GM12878 (cell line): ENCODE measurements around the gene MSMB. TPM values are rescaled to one million over a fixed set of nuclear protein-coding genes. Genes with fewer than 3 reads are reported as not detected.

Experiments used
- ATAC-seq: fragments of 200-7000 bp; cut with Tn5 transposase; 3 replicates; pipeline ENCODE4 v1.9.1; 2020; ENCODE audit warnings: mild to moderate bottlenecking, moderate library complexity
- BruUV-seq: library from RNA; stranded (reverse); fragments of 400-500 nt; replicated peaks from 2 replicates; lab custom pipeline; 2021; lab: Mats Ljungman, UMichigan
- CTCF ChIA-PET: fragments of 300-600 bp; sonication (Branson Sonifier 250); formaldehyde crosslinking; extraction: SDS; loops from one replicate; lab custom pipeline; 2021; ENCODE audit warnings: inconsistent platforms; lab: Yijun Ruan, JAX
- POLR2A ChIA-PET: fragments of 350-600 bp; formaldehyde crosslinking; extraction: SDS; loops from one replicate; lab custom pipeline; 2021; ENCODE audit warnings: inconsistent platforms; lab: Charles Lee
- RAD21 ChIA-PET: fragments of 300-600 bp; sonication (Branson Sonifier 250); formaldehyde crosslinking; loops from one replicate; lab custom pipeline; 2023; ENCODE audit warnings: antibody characterized with exemption; ENCODE audit not compliant: unreplicated experiment; lab: Charles Lee
- SMC1A ChIA-PET: fragments of 300-600 bp; sonication (Branson Sonifier 250); formaldehyde crosslinking; loops from one replicate; lab custom pipeline; 2023; ENCODE audit not compliant: unreplicated experiment, uncharacterized antibody; lab: Charles Lee
- DNase-seq: peaks from one replicate; pipeline ENCODE4 v3.0.0-alpha.2; 2011; ENCODE audit warnings: low read depth, low spot score
- FAIRE-seq: peaks from 3 replicates; lab custom pipeline; 2011; peaks lifted over from hg19 to GRCh38; lab: Jason Lieb, UNC
- H2AFZ ChIP-seq: 2 replicates; pipeline ENCODE4 v1.6.0; 2011; ENCODE audit warnings: low read depth, low read length, control low read depth; ENCODE audit not compliant: control insufficient read depth
- H3K27ac ChIP-seq: 2 replicates; pipeline ENCODE4 v1.5.1; 2011; ENCODE audit warnings: control low read depth; ENCODE audit not compliant: control insufficient read depth, insufficient read depth
- H3K27me3 ChIP-seq, 2 experiments: replicated peaks in 1 of 2; 2 replicates each; pipeline versions ENCODE4 v1.6.0 to v1.6.1; 2011; ENCODE audit warnings: low read length in 1 of 2; ENCODE audit not compliant: control insufficient read depth in 2 of 2, insufficient read depth in 2 of 2
- H3K36me3 ChIP-seq, 2 experiments: 2 replicates each; pipeline ENCODE4 v1.5.1; 2011; ENCODE audit warnings: low read length in 1 of 2; ENCODE audit not compliant: control insufficient read depth in 2 of 2, insufficient read depth in 2 of 2
- H3K4me1 ChIP-seq: 2 replicates; pipeline ENCODE4 v1.6.1; 2011; ENCODE audit warnings: mild to moderate bottlenecking, low read length, moderate library complexity, mixed read lengths; ENCODE audit not compliant: control insufficient read depth, insufficient read depth
- H3K4me2 ChIP-seq: 2 replicates; pipeline ENCODE4 v1.6.0; 2011; ENCODE audit warnings: control low read depth; ENCODE audit not compliant: control insufficient read depth, insufficient read depth
- H3K4me3 ChIP-seq: fragments of 200-600 bp; sonication (generic); 2 replicates; pipeline ENCODE4 v1.5.1; 2016
- H3K79me2 ChIP-seq: 2 replicates; pipeline ENCODE4 v1.6.0; 2011; ENCODE audit warnings: low read length; ENCODE audit not compliant: control insufficient read depth, insufficient read depth
- H3K9ac ChIP-seq: 2 replicates; pipeline ENCODE4 v1.8.0; 2011; ENCODE audit warnings: low read length, control low read depth, mixed read lengths; ENCODE audit not compliant: control insufficient read depth, insufficient read depth
- H3K9me3 ChIP-seq: replicated peaks from 3 replicates; pipeline ENCODE4 v1.5.1; 2011; ENCODE audit warnings: mild to moderate bottlenecking, low read length; ENCODE audit not compliant: control insufficient read depth, insufficient read depth
- H4K20me1 ChIP-seq: 2 replicates; pipeline ENCODE4 v1.6.0; 2011; ENCODE audit not compliant: control insufficient read depth, insufficient read depth
- BCL3 ChIP-seq: IDR thresholded peaks from 2 replicates; pipeline ENCODE4 v1.6.1; 2011; ENCODE audit warnings: borderline replicate concordance, low read depth, mild to moderate bottlenecking, moderate library complexity, low read length; ENCODE audit not compliant: insufficient read depth, poor library complexity, severe bottlenecking
- CBFB ChIP-seq: IDR thresholded peaks from 2 replicates; pipeline ENCODE4 v1.6.1; 2016; ENCODE audit warnings: antibody characterized with exemption, low read depth
- KDM1A ChIP-seq: fragments of 200-600 bp; sonication (generic); IDR thresholded peaks from 2 replicates; pipeline ENCODE4 v1.6.1; 2016; ENCODE audit warnings: borderline replicate concordance
- MTA2 ChIP-seq: fragments of 450-650 bp; IDR thresholded peaks from 2 replicates; pipeline ENCODE4 v1.6.1; 2016; ENCODE audit warnings: low read depth, mild to moderate bottlenecking, moderate library complexity
- RCOR1 ChIP-seq: conservative IDR thresholded peaks from 2 replicates; pipeline ENCODE4 v1.6.1; 2012; ENCODE audit warnings: low read depth, low read length, improper control_type of control experiment
- SPI1 ChIP-seq: IDR thresholded peaks from 2 replicates; pipeline ENCODE4 v1.6.1; 2011; ENCODE audit warnings: low read depth, mild to moderate bottlenecking, low read length, moderate library complexity, borderline replicate concordance; ENCODE audit not compliant: insufficient read depth
- WGBS: methylation state at CpG from one replicate; pipeline ENCODE4 v1.1.6; 2016; ENCODE audit warnings: low lambda C conversion rate; ENCODE audit not compliant: insufficient replicate concordance, insufficient coverage; ENCODE audit errors: missing lambda C conversion rate; 5-methylcytosine and 5-hydroxymethylcytosine counted together
- in situ Hi-C: fragments of 300-500 bp; cut with MboI; formaldehyde crosslinking; loops from 9 replicates; pipeline ENCODE4 v1.14.3; 2018; ENCODE audit warnings: mixed read lengths
- intact Hi-C: fragments of 100-400 bp; cut with micrococcal nuclease; formaldehyde crosslinking; loops from one replicate; pipeline ENCODE4 v1.14.2; 2022; ENCODE audit not compliant: unreplicated experiment
- polyA plus RNA-seq, 11 experiments: library from polyadenylated mRNA; depleted of rRNA in 4 of 11; unstranded in 6 of 11; stranded (reverse) in 5 of 11; fragments of >200 nt; fragmentation: Nextera tagmentation in 4 of 11; fragmentation: Illumina TruSeq in 1 of 11; extraction: Ambion mirVana in 4 of 11; extraction: Trizol in 1 of 11; gene quantifications; 1 replicate in 1 of 11; 2 replicates in 10 of 11; pipeline versions ENCODE4 v1.2.1 to v1.2.3, GENCODE V29; 2011 to 2016; ENCODE audit warnings: inconsistent platforms in 2 of 11, missing spikeins in 2 of 11, low read depth in 1 of 11
- total RNA-seq, 4 experiments: library from RNA; depleted of rRNA in 3 of 4; stranded (reverse); fragments of >200 nt in 3 of 4; fragmentation: Illumina TruSeq in 1 of 4; extraction: Trizol in 1 of 4; gene quantifications; 2 replicates each; pipeline versions ENCODE4 v1.2.1 to v1.2.3, GENCODE V29; 2013 to 2021
- TF ChIP-seq, protein P1 (sequence below): fragments of 450-650 bp; IDR thresholded peaks from 2 replicates; pipeline ENCODE4 v1.6.1; 2016; ENCODE audit warnings: mild to moderate bottlenecking

The MSMB gene
- total and polyA plus RNA-seq, 10 of the 15 experiments (the other 5 are each of a cell fraction or from before 2014, with no cell fraction given): not detected

GRCh38 chr10:46077141-46077554 is 31.1 kb upstream of the MSMB start (continued):
- TF ChIP-seq, protein P1, sequence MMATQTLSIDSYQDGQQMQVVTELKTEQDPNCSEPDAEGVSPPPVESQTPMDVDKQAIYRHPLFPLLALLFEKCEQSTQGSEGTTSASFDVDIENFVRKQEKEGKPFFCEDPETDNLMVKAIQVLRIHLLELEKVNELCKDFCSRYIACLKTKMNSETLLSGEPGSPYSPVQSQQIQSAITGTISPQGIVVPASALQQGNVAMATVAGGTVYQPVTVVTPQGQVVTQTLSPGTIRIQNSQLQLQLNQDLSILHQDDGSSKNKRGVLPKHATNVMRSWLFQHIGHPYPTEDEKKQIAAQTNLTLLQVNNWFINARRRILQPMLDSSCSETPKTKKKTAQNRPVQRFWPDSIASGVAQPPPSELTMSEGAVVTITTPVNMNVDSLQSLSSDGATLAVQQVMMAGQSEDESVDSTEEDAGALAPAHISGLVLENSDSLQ: no peak
- TF ChIP-seq MTA2: no peak
- TF ChIP-seq, all 136 proteins: peak for 0

GRCh38 chr10:46075869-46076268 is 29.8 kb upstream of the MSMB start:
- Histone ChIP-seq H3K79me2 (no peaks in the 10 kb centered on the region), H3K27me3 (no peaks in the 10 kb centered on the region), H3K9me3 (no peaks in the 10 kb centered on the region), H2AFZ (no peak overlapping the region), H3K4me1 (no peaks in the 10 kb centered on the region), H3K4me2 (no peak overlapping the region), H3K36me3 (no peaks in the 10 kb centered on the region), H3K4me3 (no peak overlapping the region), H4K20me1 (no peaks in the 10 kb centered on the region), H3K27ac (no peak overlapping the region), H3K9ac (no peak overlapping the region)
- ATAC-seq (no peak), FAIRE-seq (no peak), DNase-seq (no peak)
- intact Hi-C loops: no loop called here
- POLR2A ChIA-PET: no interaction called here
- no TSS peak for BruUV-seq
- WGBS: 15% methylated on average over 3 of the region's 3 CpGs
- CTCF ChIA-PET: no interaction called here
- SMC1A ChIA-PET: interaction anchor here (0.7 kb wide), 1 partner anchor 72 kb away, joined by 3 read pairs; no protein-coding TSS in a partner anchor
- TF ChIP-seq SPI1 (no peak), CBFB (no peak), BCL3 (no peak), RCOR1 (no peak), KDM1A (no peak)
- in situ Hi-C loops: no loop called here
- RAD21 ChIA-PET: no interaction called here
